H1 (cell line): ENCODE measurements around the gene CLTCL1. TPM values are rescaled to one million over a fixed set of nuclear protein-coding genes. Genes with fewer than 3 reads are reported as not detected.

ENCODE experiments used
- CTCF ChIA-PET: fragments of 300-600 bp; sonication (Branson Sonifier 250); formaldehyde crosslinking; loops from one replicate; lab custom pipeline; 2021; ENCODE audit not compliant: partially characterized antibody; lab: Charles Lee
- POLR2A ChIA-PET: fragments of 300-600 bp; sonication (Branson Sonifier 250); formaldehyde crosslinking; loops from one replicate; lab custom pipeline; 2021; ENCODE audit warnings: inconsistent platforms; ENCODE audit not compliant: partially characterized antibody; lab: Charles Lee
- DNase-seq, 2 experiments: peaks; one replicate each; pipeline versions ENCODE4 v3.0.0 to v3.0.0-alpha.2; 2010 to 2022; ENCODE audit warnings: low spot score in 2 of 2, low read depth in 1 of 2, mixed read lengths in 1 of 2
- FAIRE-seq: peaks from 2 replicates; lab custom pipeline; 2011; peaks lifted over from hg19 to GRCh38; lab: Jason Lieb, UNC
- H2AFZ ChIP-seq: 2 replicates; pipeline ENCODE4 v1.8.1; 2012; ENCODE audit warnings: low read length, inconsistent platforms
- H2AK5ac ChIP-seq: 2 replicates; pipeline ENCODE4 v1.6.1; 2013; ENCODE audit warnings: low read depth, low read length
- H2BK120ac ChIP-seq: replicated peaks from 2 replicates; pipeline ENCODE3; 2013; ENCODE audit warnings: low read depth, low read length, inconsistent platforms
- H2BK12ac ChIP-seq: 2 replicates; pipeline ENCODE4 v1.6.1; 2013; ENCODE audit warnings: low read depth, low read length
- H2BK15ac ChIP-seq: 2 replicates; pipeline ENCODE4 v1.6.1; 2013; ENCODE audit warnings: low read length
- H2BK20ac ChIP-seq: 2 replicates; pipeline ENCODE4 v1.6.1; 2013; ENCODE audit warnings: low read length
- H2BK5ac ChIP-seq: 2 replicates; pipeline ENCODE4 v1.6.1; 2013; ENCODE audit warnings: low read depth, low read length
- H3K14ac ChIP-seq: 2 replicates; pipeline ENCODE4 v1.6.1; 2013; ENCODE audit warnings: inconsistent platforms; ENCODE audit not compliant: insufficient read length
- H3K18ac ChIP-seq: 2 replicates; pipeline ENCODE4 v1.6.1; 2013; ENCODE audit warnings: low read length; ENCODE audit errors: extremely low read depth
- H3K23ac ChIP-seq: 2 replicates; pipeline ENCODE4 v1.6.1; 2013; ENCODE audit warnings: inconsistent platforms; ENCODE audit not compliant: insufficient read length
- H3K23me2 ChIP-seq: 2 replicates; pipeline ENCODE4 v1.6.1; 2013; ENCODE audit warnings: low read depth, low read length
- H3K27ac ChIP-seq: 2 replicates; pipeline ENCODE4 v1.6.1; 2011; ENCODE audit warnings: low read depth, low read length, inconsistent platforms
- H3K27me3 ChIP-seq, 4 experiments: replicated peaks in 1 of 4; 1 replicate in 1 of 4; 2 replicates in 3 of 4; pipeline versions ENCODE4 v1.6.1 to v1.8.1; 2011 to 2013; ENCODE audit warnings: low read length in 3 of 4, mild to moderate bottlenecking in 3 of 4, inconsistent platforms in 2 of 4, mixed read lengths in 2 of 4, moderate library complexity in 1 of 4; ENCODE audit not compliant: control insufficient read depth in 3 of 4, insufficient read depth in 3 of 4; ENCODE audit errors: extremely low read depth in 1 of 4
- H3K36me3 ChIP-seq, 4 experiments: 2 replicates each; pipeline versions ENCODE4 v1.6.1 to v1.8.1; 2011 to 2013; ENCODE audit warnings: mild to moderate bottlenecking in 4 of 4, low read length in 3 of 4, moderate library complexity in 2 of 4, control low read depth in 1 of 4, inconsistent platforms in 1 of 4; ENCODE audit not compliant: insufficient read depth in 4 of 4, control insufficient read depth in 2 of 4
- H3K4ac ChIP-seq: replicated peaks from 2 replicates; pipeline ENCODE3; 2013; ENCODE audit warnings: low read length, low read depth, mixed read lengths, inconsistent platforms; ENCODE audit not compliant: insufficient read length
- H3K4me1 ChIP-seq, 4 experiments: replicated peaks in 1 of 4; 1 replicate in 1 of 4; 2 replicates in 3 of 4; pipeline versions ENCODE4 v1.6.1 to v1.8.1; 2011 to 2013; ENCODE audit warnings: low read length in 3 of 4, inconsistent platforms in 2 of 4, mixed read lengths in 1 of 4; ENCODE audit not compliant: insufficient read depth in 4 of 4, control insufficient read depth in 3 of 4
- H3K4me2 ChIP-seq, 2 experiments: 2 replicates each; pipeline versions ENCODE4 v1.6.1 to v1.8.1; 2011 to 2013; ENCODE audit warnings: low read depth in 2 of 2, low read length in 2 of 2, control low read depth in 1 of 2, inconsistent platforms in 1 of 2, mild to moderate bottlenecking in 1 of 2; ENCODE audit not compliant: insufficient read depth in 1 of 2
- H3K4me3 ChIP-seq, 4 experiments: fragments of 200-600, 300-600 bp in 1 of 4; sonication (generic), shearing (Covaris generic), sonication (Bioruptor Twin) in 1 of 4; 2 replicates each; pipeline versions ENCODE4 v1.5.1 to v1.8.1; 2011 to 2016; ENCODE audit warnings: low read length in 4 of 4, low read depth in 3 of 4, control low read depth in 2 of 4, inconsistent platforms in 2 of 4, mild to moderate bottlenecking in 2 of 4, mixed read lengths in 1 of 4, moderate library complexity in 1 of 4; ENCODE audit not compliant: insufficient read depth in 2 of 4; ENCODE audit errors: extremely low read depth in 1 of 4
- H3K56ac ChIP-seq: replicated peaks from 2 replicates; pipeline ENCODE3; 2013; ENCODE audit warnings: low read depth, mild to moderate bottlenecking, mixed read lengths, low read length, inconsistent platforms; ENCODE audit not compliant: insufficient read length
- H3K79me1 ChIP-seq: 2 replicates; pipeline ENCODE4 v1.6.1; 2013; ENCODE audit warnings: low read depth, low read length, control low read depth
- H3K79me2 ChIP-seq, 2 experiments: 2 replicates each; pipeline versions ENCODE4 v1.6.1 to v1.8.1; 2012 to 2013; ENCODE audit warnings: low read length in 2 of 2, mild to moderate bottlenecking in 2 of 2, inconsistent platforms in 1 of 2; ENCODE audit not compliant: insufficient read depth in 2 of 2, control insufficient read depth in 1 of 2
- H3K9ac ChIP-seq, 4 experiments: replicated peaks in 1 of 4; 1 replicate in 1 of 4; 2 replicates in 3 of 4; pipeline versions ENCODE4 v1.6.1 to v1.8.1; 2011 to 2013; ENCODE audit warnings: low read depth in 3 of 4, low read length in 3 of 4, control low read depth in 2 of 4, mild to moderate bottlenecking in 2 of 4, moderate library complexity in 2 of 4, inconsistent platforms in 1 of 4; ENCODE audit errors: extremely low read depth in 1 of 4
- H3K9me3 ChIP-seq, 2 experiments: 2 replicates each; pipeline versions ENCODE4 v1.6.1 to v1.8.1; 2012 to 2013; ENCODE audit warnings: mild to moderate bottlenecking in 2 of 2, moderate library complexity in 2 of 2, control low read depth in 1 of 2, inconsistent platforms in 1 of 2, low read depth in 1 of 2, low read length in 1 of 2, mixed read lengths in 1 of 2; ENCODE audit not compliant: insufficient read depth in 2 of 2
- H4K20me1 ChIP-seq, 2 experiments: replicated peaks in 1 of 2; 2 replicates each; pipeline versions ENCODE3 to v1.8.1; 2011 to 2013; ENCODE audit warnings: inconsistent platforms in 2 of 2, low read length in 2 of 2, mild to moderate bottlenecking in 1 of 2; ENCODE audit not compliant: insufficient read depth in 2 of 2, control insufficient read depth in 1 of 2
- H4K5ac ChIP-seq: 2 replicates; pipeline ENCODE4 v1.6.1; 2013; ENCODE audit warnings: low read length, low read depth, mixed read lengths, inconsistent platforms; ENCODE audit not compliant: insufficient read length
- H4K8ac ChIP-seq: 2 replicates; pipeline ENCODE4 v1.8.0; 2013; ENCODE audit warnings: mild to moderate bottlenecking, moderate library complexity, low read length, inconsistent platforms; ENCODE audit not compliant: insufficient read depth; ENCODE audit errors: extremely low read depth
- H4K91ac ChIP-seq: replicated peaks from 2 replicates; pipeline ENCODE3; 2013; ENCODE audit warnings: low read length, mixed read lengths, inconsistent platforms; ENCODE audit not compliant: insufficient read length
- CBX8 ChIP-seq: fragments of 300-800, 300-1000 bp; sonication (generic); IDR thresholded peaks from 2 replicates; pipeline ENCODE4 v1.7.1; 2016; ENCODE audit warnings: low read depth, low read length, borderline replicate concordance
- EZH2 ChIP-seq: fragments of 200-600 bp; sonication (generic); IDR thresholded peaks from 2 replicates; pipeline ENCODE4 v1.7.1; 2012; ENCODE audit warnings: low read depth, mild to moderate bottlenecking, moderate library complexity, low read length, inconsistent platforms; ENCODE audit not compliant: severe bottlenecking
- KDM4A ChIP-seq: IDR thresholded peaks from one replicate; pipeline ENCODE4 v1.7.1; 2012; ENCODE audit warnings: low read depth, mild to moderate bottlenecking, moderate library complexity, low read length, inconsistent platforms; ENCODE audit not compliant: severe bottlenecking
- RFX5 ChIP-seq: IDR thresholded peaks from 2 replicates; pipeline ENCODE4 v1.6.1; 2011; ENCODE audit warnings: low read depth, low read length, improper control_type of control experiment, borderline replicate concordance
- RNF2 ChIP-seq: fragments of 200-900, 300-1000 bp; sonication (generic); IDR thresholded peaks from 2 replicates; pipeline ENCODE4 v1.7.1; 2016; ENCODE audit warnings: borderline replicate concordance, low read depth, mild to moderate bottlenecking, antibody characterized with exemption, low read length; ENCODE audit not compliant: poor library complexity, severe bottlenecking; ENCODE audit errors: missing control alignments
- SAP30 ChIP-seq: fragments of 300-600 bp; sonication (generic); IDR thresholded peaks from 2 replicates; pipeline ENCODE4 v1.7.1; 2012; ENCODE audit warnings: low read length, moderate library complexity, mild to moderate bottlenecking, inconsistent platforms; ENCODE audit not compliant: insufficient read depth, insufficient replicate concordance
- SIX5 ChIP-seq: IDR thresholded peaks from 2 replicates; pipeline ENCODE4 v1.6.1; 2011; ENCODE audit warnings: mild to moderate bottlenecking, low read depth, low read length
- SP4 ChIP-seq: IDR thresholded peaks from 2 replicates; pipeline ENCODE4 v1.6.1; 2012; ENCODE audit warnings: low read length, inconsistent platforms
- SRF ChIP-seq: IDR thresholded peaks from 2 replicates; pipeline ENCODE4 v1.6.1; 2011; ENCODE audit warnings: mild to moderate bottlenecking, low read depth, low read length, moderate library complexity
- TAF7 ChIP-seq: optimal IDR thresholded peaks from 2 replicates; pipeline ENCODE3; 2011; ENCODE audit warnings: low read depth, mild to moderate bottlenecking, inconsistent platforms, low read length, moderate library complexity, borderline replicate concordance
- YY1 ChIP-seq: IDR thresholded peaks from 2 replicates; pipeline ENCODE4 v1.6.1; 2011; ENCODE audit warnings: low read depth, mild to moderate bottlenecking, low read length
- whole genome bisulfite sequencing, 2 experiments: shearing (Covaris generic) in 1 of 2; methylation state at CpG; one replicate each; pipeline versions ENCODE4 v1.1.6 to v1.1.7; 2013 to 2015; ENCODE audit warnings: low lambda C conversion rate in 2 of 2, mixed read lengths in 2 of 2, inconsistent platforms in 1 of 2, low coverage in 1 of 2, missing lambda C conversion rate in 1 of 2; ENCODE audit not compliant: insufficient replicate concordance in 2 of 2, insufficient coverage in 1 of 2, insufficient read length in 1 of 2; ENCODE audit errors: extremely low coverage in 1 of 2, missing lambda C conversion rate in 1 of 2; 5-methylcytosine and 5-hydroxymethylcytosine counted together
- polyA plus RNA-seq, 7 experiments: library from polyadenylated mRNA; depleted of rRNA in 3 of 7; stranded (reverse) in 5 of 7; unstranded in 2 of 7; fragments of >200 nt in 5 of 7; fragments of 200-250 nt in 2 of 7; gene quantifications; 1 replicate in 5 of 7; 2 replicates in 1 of 7; 4 replicates in 1 of 7; pipeline versions ENCODE4 v1.2.1 to v1.2.3, GENCODE V29; 2011 to 2013; ENCODE audit warnings: missing spikeins in 2 of 7, mixed read lengths in 2 of 7
- total RNA-seq: library from RNA; stranded (reverse); fragmentation: NEBNext Ultra II Directional; extraction: Animal tissue kit (Norgen Biotek cat#: 25700); gene quantifications from 2 replicates; pipeline ENCODE4 v1.2.1, GENCODE V29; 2021

Gene CLTCL1
- total and polyA plus RNA-seq, 2 of the 8 experiments (the other 6 are each of a cell fraction or from before 2014, with no cell fraction given): 12.4 to 17.0 TPM

GRCh38 chr22:19193879-19194278, 97.6 kb downstream of the CLTCL1 start:
- Histone ChIP-seq H3K9me3 (no peaks in the 10 kb centered on the region), H3K4me2 (no peak overlapping the region), H3K14ac (no peak overlapping the region), H2BK12ac (no peak overlapping the region), H3K23ac (no peak overlapping the region), H3K56ac (no peak overlapping the region), H4K5ac (no peak overlapping the region), H4K20me1 (no peaks in the 10 kb centered on the region), H3K27ac (no peak overlapping the region), H3K9ac (no peak overlapping the region), H4K91ac (no peak overlapping the region), H4K8ac (no peak overlapping the region), H3K79me2 (no peaks in the 10 kb centered on the region), H3K79me1 (no peaks in the 10 kb centered on the region), H3K4ac (no peak overlapping the region), H3K27me3 (no peaks in the 10 kb centered on the region), H2BK15ac (no peak overlapping the region), H3K36me3 (peaks cover 0 to 20% (median 1%) of the 10 kb centered on the region in 4 experiments; a peak in 4 of 8 replicates), H2BK20ac (no peak overlapping the region), H3K4me1 (peaks cover 0 to 2% (median 0%) of the 10 kb centered on the region in 4 experiments; a peak in 1 of 7 replicates), H3K18ac (no peak overlapping the region), H2AFZ (no peak overlapping the region), H2BK120ac (no peak overlapping the region), H3K23me2 (no peaks in the 10 kb centered on the region), H2BK5ac (no peak overlapping the region), H2AK5ac (no peak overlapping the region), H3K4me3 (no peak overlapping the region)
- DNase-seq: no peak
- POLR2A ChIA-PET: interaction anchor here (0.9 to 2.8 kb wide), 2 partner anchors 10 to 15 kb away, joined by 3 to 11 read pairs; partner anchors contain the start of gene SLC25A1
- 91% methylated on average over 6 of the region's 6 CpGs; no CpG with 5 or more reads in 1 of the 2 experiments for WGBS, 2 experiments
- no peak for FAIRE-seq
- CTCF ChIA-PET: interaction anchor here (0.8 to 1.3 kb wide), 2 partner anchors 15 to 64 kb away, joined by 3 to 4 read pairs; partner anchors contain the start of gene SLC25A1
- TF ChIP-seq RFX5 (no peak), SP4 (no peak), SIX5 (no peak), CBX8 (no peak), SRF (no peak), EZH2 (no peak), YY1 (no peak), SAP30 (no peak), TAF7 (no peak), RNF2 (no peak), KDM4A (no peak)
